GM12801 (cell line): ENCODE measurements around the gene SRD5A3.

Source experiments
- CTCF ChIP-seq: IDR thresholded peaks from one replicate; pipeline ENCODE4 v1.5.1; 2011; ENCODE audit warnings: control low read depth; ENCODE audit not compliant: insufficient read length; ENCODE audit errors: extremely low read depth

SRD5A3 gene

GRCh38 chr4:55416176-55416575 is 70.1 kb downstream of the SRD5A3 start:
- TF ChIP-seq CTCF = no peak
